HG02678 (cell line): ENCODE results near the gene CD200R1.

Source experiments
- ATAC-seq: cut with Tn5 transposase; IDR thresholded peaks from one replicate; pipeline ENCODE4 v1.9.1; 2021; ENCODE audit warnings: mild to moderate bottlenecking, moderate library complexity; ENCODE audit not compliant: unreplicated experiment

Gene CD200R1

DNA sequence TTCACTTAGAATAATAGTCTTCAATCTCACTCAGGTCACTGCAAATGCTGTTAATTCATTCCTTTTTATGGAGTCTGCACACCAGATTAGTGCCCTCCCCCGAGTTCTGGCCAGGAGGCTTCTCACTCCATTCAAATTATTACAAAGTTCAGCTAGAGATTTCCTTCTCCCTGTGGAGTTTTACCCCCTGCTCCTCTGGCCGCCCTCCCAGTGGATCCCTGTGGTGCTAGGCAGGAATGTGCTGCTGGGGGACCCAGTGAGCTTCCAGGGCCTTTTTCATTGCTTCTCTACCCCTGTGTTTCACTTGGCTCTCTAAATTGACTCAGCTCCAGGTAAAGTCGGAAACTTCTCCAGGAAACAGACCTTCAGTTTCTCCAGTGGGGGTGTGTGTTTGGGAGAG lies 85.5 kb downstream of the CD200R1 start:
- ATAC-seq = no peak

DNA sequence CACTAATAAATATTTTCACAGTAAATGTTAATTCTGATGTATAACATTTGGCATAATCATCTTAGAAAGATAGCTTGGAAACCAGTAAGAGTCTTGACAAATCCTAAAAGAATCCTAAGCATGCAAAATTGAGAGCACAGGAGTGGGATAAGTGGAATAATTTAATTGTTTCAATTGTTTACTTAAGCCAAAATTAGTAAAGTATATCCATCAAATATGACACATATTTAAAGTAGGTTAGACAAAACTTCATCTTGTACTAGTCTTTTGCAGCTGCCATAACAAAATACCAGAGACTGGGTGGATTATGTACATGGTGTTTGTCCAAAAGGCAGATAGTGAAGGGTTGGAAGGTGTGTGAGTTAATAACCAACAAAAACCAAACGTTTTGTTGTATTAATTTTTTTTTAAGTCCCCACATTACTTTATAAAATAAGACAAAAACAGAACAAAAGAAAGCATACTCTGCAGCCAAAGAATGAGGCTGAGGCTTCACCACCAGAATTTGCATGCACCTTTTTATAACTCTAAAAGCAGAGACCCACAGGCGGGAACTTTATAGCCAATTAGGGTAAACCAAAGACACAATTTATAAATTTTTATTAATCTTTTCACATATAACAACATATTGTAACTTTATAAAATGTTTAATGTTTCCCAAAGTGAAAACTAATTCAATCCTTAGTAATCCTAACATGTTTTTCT lies 86.4 kb downstream of the CD200R1 start:
- ATAC-seq = peak; percentile 67

DNA sequence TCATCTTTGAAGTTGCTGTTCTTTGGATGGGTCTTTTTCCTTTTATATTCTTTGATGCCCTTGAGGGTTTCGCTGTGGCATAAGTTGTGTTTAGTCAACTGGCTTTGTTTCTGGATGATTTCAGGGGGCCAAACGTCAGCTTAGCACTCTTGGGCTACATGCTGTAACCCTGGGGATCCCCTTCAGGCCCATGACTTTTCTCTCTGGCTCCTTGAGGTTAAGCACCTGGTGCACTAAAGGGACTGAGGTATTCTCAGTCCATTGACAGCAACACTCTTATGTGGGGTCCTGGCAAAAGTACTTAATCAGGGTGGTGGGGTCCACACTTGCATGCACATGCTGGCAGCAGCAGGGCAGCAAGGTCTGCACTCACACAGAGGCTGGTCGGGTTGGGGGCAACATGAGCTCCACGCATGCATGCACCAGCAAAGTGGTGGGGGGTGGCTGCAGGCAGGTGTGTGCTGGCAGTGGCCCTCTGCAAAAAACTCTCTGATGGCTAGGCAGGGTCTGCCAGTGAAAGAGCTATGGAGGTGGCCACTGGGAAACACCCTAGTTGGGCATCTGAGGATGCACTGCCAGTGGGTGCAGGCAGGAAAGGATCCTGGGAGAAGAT lies 90.1 kb downstream of the CD200R1 start:
- no peak for ATAC-seq

- no peak for ATAC-seq
Observed at GRCh38 chr3:112881891-112882290, 93.0 kb downstream of the CD200R1 start.

DNA sequence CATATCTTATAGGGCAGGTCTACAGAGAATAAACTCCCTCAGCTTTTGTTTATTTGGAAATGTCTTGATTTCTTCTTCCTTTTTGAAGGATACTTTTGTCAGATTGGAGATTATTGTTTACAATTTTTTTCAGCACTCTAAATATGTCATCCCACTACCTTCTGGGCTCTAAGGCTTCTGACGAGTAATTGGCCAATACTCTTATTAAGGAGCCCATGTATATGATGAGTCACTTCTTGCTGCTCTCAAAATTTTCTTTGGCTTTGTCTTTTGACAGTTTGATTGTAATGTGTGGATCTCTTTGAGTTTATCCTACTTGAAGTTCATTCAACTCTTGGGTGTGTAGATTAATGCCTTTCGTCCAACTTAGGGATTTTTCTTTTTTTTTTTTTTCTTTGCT lies 99.3 kb downstream of the CD200R1 start:
- ATAC-seq = no peak

GRCh38 chr3:112874725-112875124 lies 100.2 kb downstream of the CD200R1 start:
- ATAC-seq = peak; percentile 54

- ATAC-seq = peak; percentile 68
Observed at GRCh38 chr3:112873632-112874031, 101.3 kb downstream of the CD200R1 start.

GRCh38 chr3:112871735-112872134 lies 103.2 kb downstream of the CD200R1 start:
- no peak for ATAC-seq
